Measurements from ENCODE around the gene DLK2.
"Not testable (repeated sequence)": the region's sequence is repeated elsewhere in the genome, so short reads cannot be mapped to it uniquely, and the experiment has no call there.

Gene DLK2

DNA sequence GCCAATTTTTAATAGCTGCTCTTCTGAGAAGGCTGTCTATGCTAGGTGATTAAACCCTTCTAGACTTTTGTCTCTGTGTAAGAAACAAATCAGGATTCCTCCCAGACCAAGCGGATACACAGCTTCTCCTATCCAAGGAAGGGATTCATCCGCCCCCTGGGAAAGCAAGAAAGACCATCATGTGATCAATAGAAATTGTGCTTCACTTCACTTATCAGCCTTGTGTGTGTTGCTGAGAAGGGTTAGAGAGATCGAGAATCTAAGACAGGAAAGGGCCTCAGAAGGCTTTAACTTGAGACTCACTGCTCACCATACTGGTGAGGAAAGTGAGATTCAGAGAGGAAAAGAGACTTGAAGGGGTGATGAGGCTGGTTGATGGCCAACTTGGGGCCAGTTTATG, 26.5 kb downstream of the DLK2 start:
- H3K27me3 Mint-ChIP-seq, result no peaks in the 10 kb centered on the region
- no peaks in the 10 kb centered on the region for H3K9me3 Mint-ChIP-seq
- ATAC-seq, result no peak
- H3K4me3 Mint-ChIP-seq, result peak overlapping the region; percentile 93 to 96
- peak overlapping the region in 1 of 2 donors; percentile 96 for H3K27ac Mint-ChIP-seq
- peaks cover 18% of the 10 kb centered on the region for H3K4me1 Mint-ChIP-seq
- no peak for DNase-seq

DNA sequence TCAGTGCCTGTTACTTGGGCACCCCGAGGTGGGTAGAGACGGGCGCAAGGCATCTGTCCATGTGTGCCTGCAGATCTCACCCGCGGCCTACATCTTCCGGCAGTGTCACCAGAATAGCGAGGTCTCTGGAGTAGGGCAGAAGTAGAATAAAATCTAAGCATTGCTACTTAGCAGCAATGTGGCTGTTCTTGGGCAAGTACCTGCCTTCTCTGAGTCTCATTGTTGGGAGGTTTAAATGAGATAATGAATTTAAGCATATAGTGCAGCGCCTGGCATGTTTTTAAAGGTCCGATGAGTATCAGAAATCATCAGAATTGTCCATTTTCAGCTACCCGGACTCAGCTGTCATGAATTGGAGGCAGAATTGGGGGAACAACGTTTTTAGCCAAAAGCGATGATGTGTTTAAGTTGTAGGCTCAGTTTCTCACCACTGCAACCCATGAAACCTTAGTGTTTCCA, 27.2 kb downstream of the DLK2 start:
- no peaks in the 10 kb centered on the region for H3K9me3 Mint-ChIP-seq
- H3K4me1 Mint-ChIP-seq, result peaks cover 18% of the 10 kb centered on the region

DNA sequence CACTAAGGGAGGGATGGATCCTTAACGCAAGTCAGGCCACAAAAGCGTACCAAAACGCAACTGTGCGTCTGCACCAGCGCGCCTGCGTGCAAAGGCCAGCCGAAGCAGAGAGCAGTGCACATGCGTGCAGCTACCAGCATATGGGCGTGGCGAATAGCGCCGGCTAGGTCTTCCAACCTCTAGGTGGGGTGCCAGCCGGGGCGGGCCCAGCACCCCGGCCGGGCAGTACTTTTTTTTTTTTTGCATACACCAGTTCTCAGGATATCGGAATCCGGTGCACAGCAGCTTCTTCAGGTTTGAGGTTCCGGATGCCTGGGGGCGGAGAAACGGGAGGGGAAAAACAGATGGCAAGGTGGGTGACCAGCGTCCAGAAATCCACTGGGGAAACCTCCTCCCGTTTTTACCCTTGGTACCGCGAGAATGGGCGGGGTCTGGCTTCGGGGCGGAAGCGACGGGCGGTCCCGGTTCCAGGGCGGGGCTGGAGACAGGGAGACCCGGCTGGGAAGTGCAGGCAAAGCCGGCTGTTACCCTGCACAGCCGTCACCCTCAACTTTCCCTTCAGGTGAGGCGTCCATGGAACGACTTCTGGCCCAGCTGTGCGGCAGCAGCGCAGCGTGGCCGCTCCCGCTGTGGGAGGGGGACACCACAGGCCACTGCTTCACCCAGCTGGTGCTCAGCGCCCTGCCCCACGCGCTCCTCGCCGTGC, 27.8 kb downstream of the DLK2 start, which contains the start of gene ABCC10:
Gene ABCC10 (plus strand): TSS at position 136 of the 706 bp plus-strand sequence. CDS start 438 bp downstream, at position 574.
- H3K27ac Mint-ChIP-seq, result peak within 1 kb of the TSS; percentile 96 to 99
- peak; percentile 91 to 96 for DNase-seq
- peak; percentile 98 for ATAC-seq

More for the DNA sequence above, 27.2 kb downstream of the DLK2 start:
- ATAC-seq (no peak), DNase-seq (no peak)
- Mint-ChIP-seq H3K27ac (peak overlapping the region; percentile 96 to 99), H3K27me3 (no peaks in the 10 kb centered on the region), H3K4me3 (peak overlapping the region; percentile 93 to 96)

DNA sequence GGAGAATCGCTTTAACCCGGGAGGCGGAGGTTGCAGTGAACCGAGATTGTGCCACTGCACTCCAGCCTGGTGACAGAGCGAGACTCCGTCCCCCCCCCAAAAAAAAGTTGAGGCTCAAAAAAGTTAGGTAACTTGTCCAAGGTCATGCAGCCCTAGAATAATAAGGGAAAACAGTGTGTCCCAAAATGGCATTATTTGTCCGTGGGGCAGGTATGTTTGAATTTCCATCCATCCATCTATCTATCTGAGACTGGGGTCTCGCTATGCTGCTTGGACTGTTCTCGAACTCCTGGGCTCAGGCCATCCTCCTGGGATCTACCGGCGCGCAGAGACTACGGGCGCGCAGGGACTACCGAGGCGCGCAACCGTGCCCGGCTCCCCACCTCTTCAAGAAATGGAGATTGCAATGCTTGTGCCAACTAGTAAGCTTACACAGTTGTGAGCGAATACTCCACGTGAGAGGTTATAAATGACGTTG, 28.4 kb downstream of the DLK2 start:
- no peaks in the 10 kb centered on the region for H3K27me3 Mint-ChIP-seq
- no peaks in the 10 kb centered on the region for H3K9me3 Mint-ChIP-seq
- DNase-seq, result no peak
- H3K4me1 Mint-ChIP-seq, result peaks cover 18% of the 10 kb centered on the region
- H3K4me3 Mint-ChIP-seq, result peak overlapping the region; percentile 93 to 96
- peak overlapping the region; percentile 96 to 99 for H3K27ac Mint-ChIP-seq
- ATAC-seq, result no peak

More for the DNA sequence above, 27.8 kb downstream of the DLK2 start, which contains the start of gene ABCC10:
- H3K9me3 Mint-ChIP-seq, result no peaks in the 10 kb centered on the region
- H3K27me3 Mint-ChIP-seq, result no peaks in the 10 kb centered on the region
- H3K4me3 Mint-ChIP-seq, result peak within 1 kb of the TSS; percentile 93 to 96
- H3K4me1 Mint-ChIP-seq, result peaks cover 18% of the 10 kb centered on the region

DNA sequence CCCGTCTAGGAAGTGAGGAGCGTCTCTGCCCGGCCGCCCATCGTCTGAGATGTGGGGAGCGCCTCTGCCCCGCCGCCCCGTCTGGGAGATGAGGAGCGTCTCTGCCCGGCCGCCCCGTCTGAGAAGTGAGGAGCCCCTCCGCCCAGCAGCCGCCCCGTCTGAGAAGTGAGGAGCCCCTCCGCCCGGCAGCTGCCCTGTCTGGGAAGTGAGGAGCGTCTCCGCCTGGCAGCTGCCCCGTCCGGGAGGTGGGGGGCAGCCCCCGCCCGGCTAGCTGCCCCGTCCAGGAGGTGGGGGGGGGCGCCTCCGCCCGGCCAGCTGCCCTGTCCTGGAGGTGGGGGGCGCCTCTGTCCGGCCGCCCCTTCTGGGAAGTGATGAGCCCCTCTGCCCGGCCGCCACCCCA, 30.3 kb downstream of the DLK2 start:
- not testable (repeated sequence) for H3K4me3 Mint-ChIP-seq, H3K27me3 Mint-ChIP-seq, H3K27ac Mint-ChIP-seq, H3K9me3 Mint-ChIP-seq, DNase-seq, ATAC-seq
- peaks cover 18% of the 10 kb centered on the region for H3K4me1 Mint-ChIP-seq

DNA sequence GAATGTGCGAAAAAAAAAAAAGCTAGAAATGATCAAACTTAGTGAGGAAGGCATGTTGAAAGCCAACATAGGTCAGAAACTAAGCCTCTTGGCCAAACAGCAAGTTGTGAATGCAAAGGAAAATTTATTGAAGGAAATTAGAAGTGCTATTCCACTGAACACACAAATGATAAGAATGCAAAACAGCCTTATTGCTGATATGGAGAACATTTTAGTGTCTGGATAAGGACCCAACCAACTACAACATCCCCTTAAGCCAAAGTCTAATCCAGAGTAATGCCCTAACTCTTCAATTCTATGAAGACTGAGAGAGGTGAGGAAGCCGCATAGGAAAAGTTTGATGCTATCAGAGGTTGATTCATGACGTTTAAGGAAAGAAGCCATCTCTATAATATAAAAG, 33.5 kb downstream of the DLK2 start:
- H3K27ac Mint-ChIP-seq, result no peak overlapping the region
- H3K4me3 Mint-ChIP-seq, result no peak overlapping the region
- no peak for DNase-seq
- peaks cover under 1% of the 10 kb centered on the region for H3K4me1 Mint-ChIP-seq
- H3K27me3 Mint-ChIP-seq, result no peaks in the 10 kb centered on the region
- no peaks in the 10 kb centered on the region for H3K9me3 Mint-ChIP-seq
- no peak for ATAC-seq

DNA sequence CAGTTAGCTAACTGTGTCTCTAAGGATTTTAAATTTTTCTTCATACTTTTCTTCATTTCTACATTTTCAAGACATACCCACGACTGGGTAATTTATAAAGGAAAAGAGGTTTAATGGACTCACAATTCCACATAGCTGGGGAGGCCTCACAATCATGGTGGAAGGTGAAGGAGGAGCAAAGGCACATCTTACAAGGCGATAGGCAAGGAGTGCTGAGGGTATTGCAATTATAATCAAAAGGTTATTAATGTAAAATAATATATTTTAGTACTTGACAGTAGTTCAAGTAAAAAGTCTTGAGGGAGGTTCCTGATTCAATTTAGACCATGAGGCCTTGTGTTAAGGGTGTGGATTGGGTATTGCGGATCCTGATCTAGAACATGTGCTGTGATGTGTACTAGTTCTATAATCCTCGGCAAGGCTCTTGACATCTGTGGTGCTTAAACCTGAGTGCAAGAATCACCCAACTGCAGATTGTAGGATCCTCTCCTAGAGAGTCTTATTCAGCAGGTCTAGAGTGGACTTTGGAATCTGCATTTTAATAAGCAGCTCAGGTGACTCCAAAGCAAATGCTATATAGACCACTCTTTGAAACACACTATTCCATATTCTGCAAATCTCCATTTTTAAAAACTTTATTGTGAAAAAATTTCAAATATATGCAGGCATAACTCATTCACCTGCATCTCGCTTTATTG, 35.2 kb downstream of the DLK2 start:
- H3K4me1 Mint-ChIP-seq, result no peaks in the 10 kb centered on the region
- no peak overlapping the region for H3K27ac Mint-ChIP-seq
- H3K27me3 Mint-ChIP-seq, result no peaks in the 10 kb centered on the region
- H3K9me3 Mint-ChIP-seq, result no peaks in the 10 kb centered on the region
- ATAC-seq (no peak), DNase-seq (no peak)
- H3K4me3 Mint-ChIP-seq, result no peak overlapping the region

DNA sequence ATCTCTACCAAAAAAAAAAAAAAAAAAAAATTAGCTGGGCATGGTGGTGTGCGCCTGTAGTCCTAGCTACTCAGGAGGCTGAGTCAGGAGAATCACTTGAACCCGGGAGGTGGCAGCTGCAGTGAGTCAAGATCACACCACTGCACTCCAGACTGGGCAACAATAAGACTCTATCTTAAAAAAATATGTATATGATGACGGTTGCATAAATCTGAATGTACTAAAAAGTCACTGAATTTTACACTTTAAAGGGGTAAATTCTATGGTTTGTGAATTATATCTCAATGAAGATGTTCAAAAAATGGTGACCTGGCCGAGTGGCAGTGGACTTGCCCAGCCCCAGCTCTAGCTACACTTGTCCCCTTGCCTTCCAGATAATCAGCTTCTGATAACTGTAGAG, 38.4 kb downstream of the DLK2 start:
- H3K4me3 Mint-ChIP-seq, result no peak overlapping the region
- H3K9me3 Mint-ChIP-seq, result no peaks in the 10 kb centered on the region
- no peaks in the 10 kb centered on the region for H3K27me3 Mint-ChIP-seq
- no peak overlapping the region for H3K27ac Mint-ChIP-seq
- H3K4me1 Mint-ChIP-seq, result no peaks in the 10 kb centered on the region
- DNase-seq, result no peak
- ATAC-seq, result no peak

DNA sequence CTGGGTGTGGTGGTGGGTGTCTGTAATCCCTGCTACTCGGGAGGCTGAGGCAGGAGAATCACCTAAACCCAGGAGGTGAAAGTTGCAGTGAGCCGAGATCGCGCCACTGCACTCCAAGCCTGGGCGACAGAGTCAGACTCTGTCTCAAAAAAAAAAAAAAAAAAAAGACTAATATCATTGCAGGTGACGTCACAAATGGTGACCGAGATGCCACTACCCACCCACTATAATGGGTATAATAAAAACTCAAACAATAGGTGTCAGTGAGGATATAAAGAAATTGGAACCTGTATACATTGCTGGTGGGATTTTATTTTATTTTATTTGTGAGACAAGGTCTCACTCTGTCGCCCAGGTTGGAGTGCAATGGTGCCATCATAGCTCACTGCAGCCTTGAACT, 40.1 kb downstream of the DLK2 start:
- DNase-seq, ATAC-seq, H3K27ac Mint-ChIP-seq, H3K4me3 Mint-ChIP-seq, H3K27me3 Mint-ChIP-seq, H3K4me1 Mint-ChIP-seq, H3K9me3 Mint-ChIP-seq: not testable (repeated sequence)

DNA sequence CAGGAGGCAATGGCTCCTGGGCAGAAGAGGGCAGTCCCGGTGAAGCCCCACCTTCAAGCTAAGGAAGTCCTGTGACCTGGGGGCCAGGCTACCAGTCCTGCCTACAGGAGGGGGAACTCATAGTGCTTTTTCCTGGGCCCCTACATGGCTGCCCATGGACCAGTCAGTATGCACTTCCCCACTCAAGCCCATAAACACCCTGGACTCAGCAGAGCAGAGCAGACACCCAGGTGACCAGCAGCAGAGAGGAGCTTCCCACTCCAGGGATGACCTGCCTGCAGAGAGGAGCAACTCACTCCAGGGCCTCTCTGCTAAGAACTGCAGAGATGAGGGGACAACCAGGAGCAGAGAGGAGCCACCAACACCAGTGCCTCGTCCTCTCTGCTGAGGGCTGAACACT, 42.3 kb downstream of the DLK2 start:
- Mint-ChIP-seq H3K27ac (no peak overlapping the region), H3K4me1 (no peaks in the 10 kb centered on the region)
- ATAC-seq, result no peak

DNA sequence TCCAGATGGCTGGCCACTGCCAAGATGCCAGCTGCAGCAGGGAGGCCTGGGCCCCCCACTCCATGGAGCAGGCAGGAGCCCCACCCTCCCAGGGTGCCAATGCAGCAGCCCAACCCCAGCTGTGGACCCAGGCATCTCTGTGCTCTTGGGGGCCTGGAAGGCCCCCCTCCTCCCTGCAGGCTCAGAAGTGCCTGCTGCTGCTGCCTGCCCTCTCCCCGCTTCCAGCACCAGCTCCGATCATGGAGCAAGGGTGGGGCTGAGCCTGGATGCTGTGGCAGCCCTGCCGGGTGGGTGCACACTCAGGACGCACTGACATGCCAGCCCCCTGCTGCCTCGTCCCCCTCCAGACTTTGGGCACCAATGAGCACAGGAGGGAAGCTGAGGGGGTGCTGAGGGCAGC, 42.8 kb downstream of the DLK2 start:
- Mint-ChIP-seq H3K4me3 (no peak overlapping the region), H3K9me3 (no peaks in the 10 kb centered on the region), H3K27me3 (no peaks in the 10 kb centered on the region), H3K4me1 (no peaks in the 10 kb centered on the region), H3K27ac (no peak overlapping the region)
- DNase-seq, result no peak
- ATAC-seq, result no peak

More for the DNA sequence above, 42.3 kb downstream of the DLK2 start:
- Mint-ChIP-seq H3K4me3 (no peak overlapping the region), H3K27me3 (no peaks in the 10 kb centered on the region), H3K9me3 (no peaks in the 10 kb centered on the region)
- DNase-seq, result no peak

DNA sequence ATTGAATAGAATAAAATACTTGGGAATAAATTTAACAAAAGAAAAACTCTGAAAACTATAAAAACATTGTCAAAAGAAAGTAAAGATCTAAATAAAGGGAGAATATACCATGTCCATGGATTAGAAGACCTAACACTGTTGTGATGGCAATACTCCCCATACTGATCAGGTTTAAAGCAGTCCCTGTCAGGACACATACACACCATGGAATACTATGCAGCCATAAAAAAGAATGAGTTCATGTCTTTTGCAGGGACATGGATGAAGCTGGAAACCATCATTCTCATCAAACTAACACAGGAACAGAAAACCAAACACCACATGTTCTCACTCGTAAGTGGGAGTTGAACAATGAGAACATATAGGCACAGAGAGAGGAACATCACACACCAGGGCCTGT, 44.6 kb downstream of the DLK2 start:
- not testable (repeated sequence) for H3K4me3 Mint-ChIP-seq, H3K4me1 Mint-ChIP-seq

DNA sequence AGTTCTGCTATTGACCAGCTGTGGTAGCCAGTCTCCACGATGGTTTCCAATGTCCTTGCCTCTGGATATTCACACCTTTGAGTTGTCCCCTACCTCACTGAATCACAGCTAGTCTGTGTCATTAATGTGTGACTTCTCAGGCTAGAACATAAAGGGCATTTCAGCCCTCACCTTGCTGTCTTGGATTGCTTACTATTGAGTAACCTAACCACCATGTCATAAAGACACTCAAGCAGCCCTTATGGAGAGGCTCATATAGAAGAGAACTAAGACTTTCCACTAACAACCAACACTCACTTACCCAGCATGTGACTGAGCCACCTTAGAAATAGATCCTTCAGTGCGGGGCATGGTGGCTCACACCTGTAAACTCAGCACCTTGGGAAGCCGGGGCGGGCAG, 47.1 kb downstream of the DLK2 start:
- no peaks in the 10 kb centered on the region for H3K9me3 Mint-ChIP-seq
- no peak overlapping the region for H3K27ac Mint-ChIP-seq
- DNase-seq (no peak), ATAC-seq (no peak)
- no peaks in the 10 kb centered on the region for H3K4me1 Mint-ChIP-seq
- no peak overlapping the region for H3K4me3 Mint-ChIP-seq
- H3K27me3 Mint-ChIP-seq, result no peaks in the 10 kb centered on the region

More for the DNA sequence above, 44.6 kb downstream of the DLK2 start:
- H3K27me3 Mint-ChIP-seq, DNase-seq, H3K9me3 Mint-ChIP-seq, H3K27ac Mint-ChIP-seq, ATAC-seq: not testable (repeated sequence)

DNA sequence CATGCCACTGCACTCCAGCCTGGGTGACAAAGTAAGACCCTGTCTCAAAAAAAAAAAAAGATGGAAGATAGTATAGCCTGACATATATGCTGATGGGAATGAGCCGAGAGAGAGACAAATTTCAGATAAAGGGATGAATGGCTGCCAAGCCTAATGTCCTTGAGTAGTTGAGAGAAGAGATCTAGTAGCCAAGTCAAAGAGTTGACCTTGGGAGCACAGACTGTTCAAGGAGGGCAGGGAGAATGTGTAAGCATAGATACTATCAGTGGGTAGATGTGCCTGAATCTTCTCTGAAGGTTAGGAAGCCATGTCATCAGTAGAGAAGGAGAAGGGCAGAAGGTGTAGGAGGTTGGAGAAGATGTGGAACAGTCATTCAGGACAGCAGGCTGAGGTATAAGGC, 48.1 kb downstream of the DLK2 start:
- DNase-seq (no peak), ATAC-seq (no peak)
- Mint-ChIP-seq H3K27ac (no peak overlapping the region), H3K4me1 (no peaks in the 10 kb centered on the region), H3K27me3 (no peaks in the 10 kb centered on the region), H3K9me3 (no peaks in the 10 kb centered on the region), H3K4me3 (no peak overlapping the region)

DNA sequence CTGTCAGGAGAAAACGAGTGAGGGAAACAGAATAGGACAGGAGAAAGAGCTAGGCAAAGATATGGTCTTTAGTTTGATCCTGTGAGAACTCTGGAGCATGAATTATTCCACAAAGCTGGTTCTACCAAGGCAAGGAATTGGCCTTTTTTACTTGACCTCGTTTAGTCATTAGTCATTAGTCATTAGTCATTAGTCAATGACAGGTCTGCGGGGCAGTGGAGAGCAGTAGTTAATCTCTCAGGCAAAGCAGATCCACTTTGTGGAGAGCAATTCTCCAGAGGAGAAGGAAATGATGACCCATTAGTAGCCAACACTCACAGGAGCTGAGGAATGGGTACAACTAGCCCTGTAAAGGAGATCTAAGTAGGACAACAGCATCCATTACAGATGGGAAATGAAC, 50.0 kb downstream of the DLK2 start:
- no peak overlapping the region for H3K27ac Mint-ChIP-seq
- H3K9me3 Mint-ChIP-seq, result no peaks in the 10 kb centered on the region
- no peak for DNase-seq
- no peaks in the 10 kb centered on the region for H3K4me1 Mint-ChIP-seq
- ATAC-seq, result no peak
- H3K4me3 Mint-ChIP-seq, result no peak overlapping the region
- H3K27me3 Mint-ChIP-seq, result no peaks in the 10 kb centered on the region

DNA sequence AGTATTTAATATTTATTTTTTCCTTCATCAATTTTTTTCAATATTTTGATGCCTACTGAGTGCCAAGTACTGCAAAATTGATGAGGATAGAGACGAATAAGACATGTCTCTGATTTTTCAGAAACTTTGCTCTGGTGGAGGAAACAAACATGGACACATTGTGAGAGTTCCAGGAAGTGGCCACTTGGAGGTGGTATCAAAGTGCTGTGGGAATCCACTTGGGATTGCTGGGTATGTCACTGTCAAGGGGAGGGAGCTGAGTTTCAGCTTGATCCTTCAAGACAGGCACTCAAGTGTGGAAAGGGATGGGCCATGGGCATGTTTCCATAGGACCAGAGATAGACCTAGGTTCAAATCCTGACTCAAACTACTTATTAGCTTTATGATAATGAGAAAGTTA, 52.5 kb downstream of the DLK2 start:
- Mint-ChIP-seq H3K27ac (no peak overlapping the region), H3K4me3 (no peak overlapping the region), H3K9me3 (no peaks in the 10 kb centered on the region), H3K27me3 (no peaks in the 10 kb centered on the region), H3K4me1 (no peaks in the 10 kb centered on the region)
- no peak for DNase-seq
- ATAC-seq, result no peak
